ENCODE measurements around the gene GLO1.

DNA sequence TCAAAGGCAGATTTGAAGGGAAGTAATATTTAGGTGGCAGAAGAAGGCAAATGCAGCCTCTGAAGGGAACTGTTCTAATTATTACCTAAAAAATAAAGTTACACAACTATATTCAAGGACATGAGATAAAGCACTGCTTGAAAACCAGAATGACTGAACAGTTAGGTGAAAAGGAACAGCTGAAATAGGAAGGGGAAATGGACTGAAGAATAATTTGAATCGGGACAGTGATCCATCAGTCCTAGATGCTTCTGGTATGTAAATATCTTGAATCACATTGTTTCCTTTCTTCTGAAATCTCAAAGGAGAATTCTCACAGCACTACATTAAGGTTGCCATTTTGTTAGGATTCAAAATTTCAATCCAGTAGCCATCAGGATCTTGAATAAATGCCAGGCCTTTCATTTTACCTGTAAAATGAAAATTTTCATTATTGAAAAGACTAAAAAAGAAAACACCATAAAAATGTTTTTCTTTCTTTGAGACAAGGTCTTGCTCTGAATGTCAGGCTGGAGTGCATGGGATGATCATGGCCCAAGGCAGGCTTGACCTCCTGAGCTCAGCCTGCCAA lies 25.9 kb downstream of the GLO1 start:
- TF ChIP-seq EZH2phosphoT487 (IDR thresholded peaks at IDR 0.05; ENCODE audit: insufficient read depth, low read depth) (no peak), EZH2 (IDR thresholded peaks at IDR 0.05; ENCODE audit: insufficient read depth, poor library complexity, severe bottlenecking) (no peak)
